Measurements from ENCODE around the gene SAFB2. TPM values are rescaled to one million over a fixed set of nuclear protein-coding genes. Genes with fewer than 3 reads are reported as not detected.

Gene SAFB2
- total RNA-seq, 1 experiment from 2014 or later: 16.8 TPM

- no peak for DNase-seq (ENCODE audit: extremely low read depth, low read depth)
Measured at GRCh38 chr19:5553892-5554291, 68.7 kb downstream of the SAFB2 start.

GRCh38 chr19:5547881-5548280 is 74.7 kb downstream of the SAFB2 start:
- no peak for DNase-seq (ENCODE audit: extremely low read depth, low read depth)

GRCh38 chr19:5545984-5546383 is 76.6 kb downstream of the SAFB2 start:
- DNase-seq (ENCODE audit: extremely low read depth, low read depth): no peak

GRCh38 chr19:5545051-5545450 is 77.5 kb downstream of the SAFB2 start:
- no peak for DNase-seq (ENCODE audit: extremely low read depth, low read depth)

GRCh38 chr19:5542665-5543064 is 79.9 kb downstream of the SAFB2 start:
- no peak for DNase-seq (ENCODE audit: extremely low read depth, low read depth)

- no peak for DNase-seq (ENCODE audit: extremely low read depth, low read depth)
Measured at GRCh38 chr19:5541456-5541855, 81.1 kb downstream of the SAFB2 start.

GRCh38 chr19:5540208-5540607 is 82.4 kb downstream of the SAFB2 start:
- DNase-seq (ENCODE audit: extremely low read depth, low read depth): no peak

- no peak for DNase-seq (ENCODE audit: extremely low read depth, low read depth)
Measured at GRCh38 chr19:5537870-5538269, 84.7 kb downstream of the SAFB2 start.

Small RNAs within 50 kb of the gene (small RNA-seq; reads per million reads assigned to genes)
- gene SNRPEP4: 0 to 0.18 reads per million in 2 experiments

Other genes starting within 250 kb of the SAFB2 start
- not detected in 2 replicates for gene ZNRF4, start 167.4 kb downstream of the SAFB2 start, total RNA-seq (2014; rRNA removed; shearing (Covaris generic))
- not detected in 2 replicates for gene TINCR, start 54.8 kb downstream of the SAFB2 start, total RNA-seq (2014; rRNA removed; shearing (Covaris generic))
- gene SAFB, start 307 bp upstream of the SAFB2 start, total RNA-seq (2014; rRNA removed; shearing (Covaris generic)): 22.2 and 25.0 TPM in 2 replicates
- gene MICOS13, start 57.7 kb upstream of the SAFB2 start, total RNA-seq (2014; rRNA removed; shearing (Covaris generic)): 31.4 and 35.8 TPM in 2 replicates
- 2.3 and 3.5 TPM in 2 replicates for gene HSD11B1L, start 58.3 kb upstream of the SAFB2 start, total RNA-seq (2014; rRNA removed; shearing (Covaris generic))
- 867 and 1,017 TPM in 2 replicates for gene RPL36, start 67.5 kb upstream of the SAFB2 start, total RNA-seq (2014; rRNA removed; shearing (Covaris generic))
- 134 and 151 TPM in 2 replicates for gene LONP1, start 97.4 kb upstream of the SAFB2 start, total RNA-seq (2014; rRNA removed; shearing (Covaris generic))
- not detected in 2 replicates for gene CATSPERD, start 97.9 kb upstream of the SAFB2 start, total RNA-seq (2014; rRNA removed; shearing (Covaris generic))
- 1.2 and 1.3 TPM in 2 replicates for gene PRR22, start 162.0 kb upstream of the SAFB2 start, total RNA-seq (2014; rRNA removed; shearing (Covaris generic))
- 36.4 and 39.9 TPM in 2 replicates for gene DUS3L, start 168.4 kb upstream of the SAFB2 start, total RNA-seq (2014; rRNA removed; shearing (Covaris generic))
- 0.32 and 1.0 TPM in 2 replicates for gene NRTN, start 182.3 kb upstream of the SAFB2 start, total RNA-seq (2014; rRNA removed; shearing (Covaris generic))
- gene FUT6, start 216.9 kb upstream of the SAFB2 start, total RNA-seq (2014; rRNA removed; shearing (Covaris generic)): not detected in 2 replicates
- not detected in 2 replicates for gene FUT3, start 228.7 kb upstream of the SAFB2 start, total RNA-seq (2014; rRNA removed; shearing (Covaris generic))
- not detected in 2 replicates for gene FUT5, start 247.8 kb upstream of the SAFB2 start, total RNA-seq (2014; rRNA removed; shearing (Covaris generic))

All from NCI-H460 (cell line).